Measurements from ENCODE around the gene SLC22A13.

DNA sequence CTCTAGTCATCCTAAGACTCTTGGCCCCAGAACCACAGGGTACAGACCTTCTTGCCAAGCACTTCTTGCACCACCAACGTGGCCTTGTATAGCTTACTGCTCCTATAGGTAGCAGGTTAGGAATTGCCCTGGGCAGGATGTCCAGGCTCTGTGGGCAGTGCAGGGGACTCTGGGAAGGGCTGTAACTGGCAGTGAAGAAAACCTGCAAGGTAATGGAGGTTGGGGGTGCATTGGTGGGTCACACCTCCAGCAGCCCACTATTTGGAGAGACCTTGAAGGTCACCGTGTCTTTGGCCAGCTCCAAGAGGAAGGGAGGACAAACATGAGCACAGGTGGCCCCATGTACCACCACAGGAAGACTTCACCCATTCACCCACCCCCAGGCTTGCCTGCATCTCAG, 59.6 kb downstream of the SLC22A13 start:
- no peak for TF ChIP-seq POLR2A (IDR thresholded peaks at IDR 0.05)
- TF ChIP-seq, protein P1, sequence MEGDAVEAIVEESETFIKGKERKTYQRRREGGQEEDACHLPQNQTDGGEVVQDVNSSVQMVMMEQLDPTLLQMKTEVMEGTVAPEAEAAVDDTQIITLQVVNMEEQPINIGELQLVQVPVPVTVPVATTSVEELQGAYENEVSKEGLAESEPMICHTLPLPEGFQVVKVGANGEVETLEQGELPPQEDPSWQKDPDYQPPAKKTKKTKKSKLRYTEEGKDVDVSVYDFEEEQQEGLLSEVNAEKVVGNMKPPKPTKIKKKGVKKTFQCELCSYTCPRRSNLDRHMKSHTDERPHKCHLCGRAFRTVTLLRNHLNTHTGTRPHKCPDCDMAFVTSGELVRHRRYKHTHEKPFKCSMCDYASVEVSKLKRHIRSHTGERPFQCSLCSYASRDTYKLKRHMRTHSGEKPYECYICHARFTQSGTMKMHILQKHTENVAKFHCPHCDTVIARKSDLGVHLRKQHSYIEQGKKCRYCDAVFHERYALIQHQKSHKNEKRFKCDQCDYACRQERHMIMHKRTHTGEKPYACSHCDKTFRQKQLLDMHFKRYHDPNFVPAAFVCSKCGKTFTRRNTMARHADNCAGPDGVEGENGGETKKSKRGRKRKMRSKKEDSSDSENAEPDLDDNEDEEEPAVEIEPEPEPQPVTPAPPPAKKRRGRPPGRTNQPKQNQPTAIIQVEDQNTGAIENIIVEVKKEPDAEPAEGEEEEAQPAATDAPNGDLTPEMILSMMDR (IDR thresholded peaks at IDR 0.05) = no peak

Data from esophagus squamous epithelium (tissue), 4 donors.